IPS-NIHi7 (cell line): ENCODE data around the gene FOXJ1.

Experiments
- DNase-seq: peaks from one replicate; pipeline ENCODE4 v3.0.0; 2012; ENCODE audit warnings: mixed read lengths; ENCODE audit errors: extremely low spot score

The FOXJ1 gene

GRCh38 chr17:76140661-76141211 is 309 bp downstream of the FOXJ1 start:
- DNase-seq = no peak

GRCh38 chr17:76139801-76140660 is 1.0 kb downstream of the FOXJ1 start:
- no peak for DNase-seq

GRCh38 chr17:76138896-76139752 is 1.9 kb downstream of the FOXJ1 start:
- no peak for DNase-seq

GRCh38 chr17:76138234-76138895 is 2.7 kb downstream of the FOXJ1 start:
- DNase-seq = peak; percentile 61

- DNase-seq = no peak
Observed at GRCh38 chr17:76137351-76138233, 3.5 kb downstream of the FOXJ1 start.

GRCh38 chr17:76137001-76137350 is 4.1 kb downstream of the FOXJ1 start:
- no peak for DNase-seq

GRCh38 chr17:76136276-76137000 is 4.6 kb downstream of the FOXJ1 start:
- DNase-seq = no peak

GRCh38 chr17:76135810-76136188 is 5.2 kb downstream of the FOXJ1 start:
- no peak for DNase-seq

GRCh38 chr17:76134911-76135809 is 5.9 kb downstream of the FOXJ1 start:
- no peak for DNase-seq

- DNase-seq = peak; percentile 69
Observed at GRCh38 chr17:76132574-76133338, 8.3 kb downstream of the FOXJ1 start.

GRCh38 chr17:76131692-76132573 is 9.1 kb downstream of the FOXJ1 start:
- DNase-seq = no peak

GRCh38 chr17:76131051-76131691 is 9.9 kb downstream of the FOXJ1 start:
- DNase-seq = no peak

- DNase-seq = no peak
Observed at GRCh38 chr17:76130473-76130872, 10.6 kb downstream of the FOXJ1 start.

- no peak for DNase-seq
Observed at GRCh38 chr17:76125922-76126321, 15.1 kb downstream of the FOXJ1 start.

- DNase-seq = no peak
Observed at GRCh38 chr17:76125391-76125675, 15.7 kb downstream of the FOXJ1 start.

- peak; percentile 76 for DNase-seq
Observed at GRCh38 chr17:76124582-76125390, 16.3 kb downstream of the FOXJ1 start.
